Right lobe of liver (tissue), 6 donors: ENCODE measurements around the gene WDFY1. TPM values are rescaled to one million over a fixed set of nuclear protein-coding genes. Genes with fewer than 3 reads are reported as not detected.

ENCODE experiments used
- ATAC-seq, 4 donors: fragments of 200-7000 bp; cut with Tn5 transposase; one replicate each; pipeline ENCODE4 v1.9.1; 2020; ENCODE audit warnings: mild to moderate bottlenecking in 4 of 4, moderate library complexity in 4 of 4
- DNase-seq, 3 donors: peaks; one replicate each; pipeline ENCODE4 v3.0.0-alpha.2; 2020
- H3K27ac ChIP-seq, 3 donors: fragments of 200-600 bp; one replicate each; pipeline ENCODE4 v1.8.0; 2022
- H3K27me3 ChIP-seq, 2 donors: fragments of 200-600 bp; one replicate each; pipeline ENCODE4 v1.8.0; 2022
- H3K36me3 ChIP-seq, 4 donors: fragments of 200-600 bp; sonication (generic) in 1 of 4; one replicate each; pipeline versions ENCODE4 v1.5.1 to v1.8.0; 2017 to 2022; ENCODE audit warnings: control low read depth in 1 of 4
- H3K4me1 ChIP-seq, 4 donors: fragments of 200-600 bp; sonication (generic) in 1 of 4; one replicate each; pipeline versions ENCODE4 v1.5.1 to v1.8.0; 2017 to 2022; ENCODE audit warnings: control low read depth in 1 of 4
- H3K4me3 ChIP-seq, 3 donors: fragments of 200-600 bp; one replicate each; pipeline ENCODE4 v1.8.0; 2022
- H3K9me3 ChIP-seq, 4 donors: fragments of 200-600 bp; sonication (generic) in 1 of 4; one replicate each; pipeline versions ENCODE4 v1.5.1 to v1.8.0; 2017 to 2022; ENCODE audit warnings: control low read depth in 1 of 4
- CTCF ChIP-seq, 4 donors: fragments of 200-600 bp in 3 of 4; fragments of 450-650 bp in 1 of 4; IDR thresholded peaks; one replicate each; pipeline versions ENCODE4 v1.5.1 to v1.8.0; 2016 to 2022; ENCODE audit warnings: antibody characterized with exemption in 4 of 4, mild to moderate bottlenecking in 2 of 4
- POLR2A ChIP-seq: fragments of 450-650 bp; IDR thresholded peaks from one replicate; pipeline ENCODE4 v1.6.1; 2017; ENCODE audit warnings: antibody characterized with exemption, mild to moderate bottlenecking
- WGBS: methylation state at CpG from one replicate; pipeline ENCODE4 v1.1.6; 2018; ENCODE audit warnings: low coverage, low lambda C conversion rate; ENCODE audit not compliant: insufficient coverage; ENCODE audit errors: missing lambda C conversion rate; 5-methylcytosine and 5-hydroxymethylcytosine counted together
- intact Hi-C, 2 donors: fragments of 100-400 bp; cut with DNase I; formaldehyde crosslinking; loops; one replicate each; pipeline versions ENCODE4 v1.11.2 to v1.14.1; 2022
- total RNA-seq, 6 experiments: library from RNA; depleted of rRNA in 2 of 6; stranded (reverse); fragments of >200 nt in 2 of 6; fragmentation: NEBNext Ultra II Directional in 3 of 6; extraction: Animal tissue kit (Norgen Biotek cat#: 25700) in 3 of 6; gene quantifications; one replicate each; pipeline versions ENCODE4 v1.1.0 to v1.2.4, GENCODE V29; 2016 to 2023
- donor health status: DM: no; HTN: yes; CAD: no.
- donor health status: DM: no; HTN: no; CAD: no.
- donor health status: DM: no; HTN: no; CAD: no.
- donor health status: DM: no; HTN: yes; CAD: no.
- donor health status: DM: no; HTN: yes; CAD: no.

WDFY1 gene
- total RNA-seq, 6 experiments from 2014 or later: 19.7 to 28.0 (median 21.4) TPM

GRCh38 chr2:223841436-223842190 lies 103.5 kb downstream of the WDFY1 start:
- no peaks in the 10 kb centered on the region for H3K9me3 ChIP-seq
- H3K27ac ChIP-seq: no peak overlapping the region
- no peak for TF ChIP-seq CTCF (IDR thresholded peaks at IDR 0.05)
- TF ChIP-seq POLR2A: no peak
- peaks cover 0 to 1% (median 0%) of the 10 kb centered on the region in 4 donors for H3K4me1 ChIP-seq
- 80% methylated on average over 2 of the region's 3 CpGs for WGBS
- intact Hi-C loops: no loop called here
- no peaks in the 10 kb centered on the region for H3K27me3 ChIP-seq
- no peak for ATAC-seq
- no peaks in the 10 kb centered on the region for H3K36me3 ChIP-seq
- no peak overlapping the region for H3K4me3 ChIP-seq
- no peak for DNase-seq

GRCh38 chr2:223837287-223838061 lies 107.7 kb downstream of the WDFY1 start, which contains the start of gene AP1S3:
Gene AP1S3 (minus strand): TSS chr2:223837582. CDS start chr2:223837450, 132 bp downstream.
- TF ChIP-seq POLR2A: peak; percentile 39
- peak in 2 of 4 donors; percentile 8 to 15 for TF ChIP-seq CTCF (IDR thresholded peaks at IDR 0.05)
- 2% methylated on average over 44 of the region's 82 CpGs for WGBS

GRCh38 chr2:223835701-223836532 lies 109.2 kb downstream of the WDFY1 start:
- no peak overlapping the region for H3K27ac ChIP-seq
- 56% methylated on average over 7 of the region's 15 CpGs for WGBS
- intact Hi-C loops: no loop called here
- TF ChIP-seq CTCF (IDR thresholded peaks at IDR 0.05) (no peak), POLR2A (no peak)
- H3K9me3 ChIP-seq: no peaks in the 10 kb centered on the region
- H3K4me1 ChIP-seq: peaks cover 0 to 3% (median 0%) of the 10 kb centered on the region in 4 donors
- no peaks in the 10 kb centered on the region for H3K36me3 ChIP-seq
- ATAC-seq (no peak), DNase-seq (no peak)
- no peak overlapping the region for H3K4me3 ChIP-seq
- H3K27me3 ChIP-seq: no peaks in the 10 kb centered on the region

More at GRCh38 chr2:223837287-223838061, 107.7 kb downstream of the WDFY1 start, which contains the start of gene AP1S3:
- no peaks in the 10 kb centered on the region for H3K36me3 ChIP-seq
- H3K9me3 ChIP-seq: no peaks in the 10 kb centered on the region
- H3K27ac ChIP-seq: peak within 1 kb of the TSS in 1 of 3 donors; percentile 33
- H3K4me1 ChIP-seq: peaks cover 0 to 3% (median 0%) of the 10 kb centered on the region in 4 donors
- intact Hi-C loops: no loop called here
- peak; percentile 80 to 85 (median 84) for DNase-seq
- peak within 1 kb of the TSS; percentile 65 to 74 (median 67) for H3K4me3 ChIP-seq
- peak; percentile 95 to 98 (median 96) for ATAC-seq
- no peaks in the 10 kb centered on the region for H3K27me3 ChIP-seq

GRCh38 chr2:223834431-223834830 lies 110.7 kb downstream of the WDFY1 start:
- ATAC-seq (no peak), DNase-seq (no peak)
- Histone ChIP-seq H3K27ac (no peak overlapping the region), H3K36me3 (no peaks in the 10 kb centered on the region), H3K9me3 (no peaks in the 10 kb centered on the region), H3K4me3 (no peak overlapping the region), H3K4me1 (peaks cover 0 to 3% (median 0%) of the 10 kb centered on the region in 4 donors), H3K27me3 (no peaks in the 10 kb centered on the region)
- WGBS: 85% methylated on average over 1 of the region's 1 CpG
- no peak for TF ChIP-seq POLR2A
- TF ChIP-seq CTCF (IDR thresholded peaks at IDR 0.05): no peak
- intact Hi-C loops: no loop called here
